GM21526 (cell line): ENCODE data around the gene KCNIP1.

ENCODE experiments used
- ATAC-seq: cut with Tn5 transposase; IDR thresholded peaks from one replicate; pipeline ENCODE4 v1.9.1; 2021; ENCODE audit warnings: moderate library complexity; ENCODE audit not compliant: unreplicated experiment, low FRiP score

The KCNIP1 gene

GRCh38 chr5:170559296-170559695 is 55.5 kb downstream of the KCNIP1 start:
- no peak for ATAC-seq

- no peak for ATAC-seq
Observed at GRCh38 chr5:170560938-170561337, 57.1 kb downstream of the KCNIP1 start.

DNA sequence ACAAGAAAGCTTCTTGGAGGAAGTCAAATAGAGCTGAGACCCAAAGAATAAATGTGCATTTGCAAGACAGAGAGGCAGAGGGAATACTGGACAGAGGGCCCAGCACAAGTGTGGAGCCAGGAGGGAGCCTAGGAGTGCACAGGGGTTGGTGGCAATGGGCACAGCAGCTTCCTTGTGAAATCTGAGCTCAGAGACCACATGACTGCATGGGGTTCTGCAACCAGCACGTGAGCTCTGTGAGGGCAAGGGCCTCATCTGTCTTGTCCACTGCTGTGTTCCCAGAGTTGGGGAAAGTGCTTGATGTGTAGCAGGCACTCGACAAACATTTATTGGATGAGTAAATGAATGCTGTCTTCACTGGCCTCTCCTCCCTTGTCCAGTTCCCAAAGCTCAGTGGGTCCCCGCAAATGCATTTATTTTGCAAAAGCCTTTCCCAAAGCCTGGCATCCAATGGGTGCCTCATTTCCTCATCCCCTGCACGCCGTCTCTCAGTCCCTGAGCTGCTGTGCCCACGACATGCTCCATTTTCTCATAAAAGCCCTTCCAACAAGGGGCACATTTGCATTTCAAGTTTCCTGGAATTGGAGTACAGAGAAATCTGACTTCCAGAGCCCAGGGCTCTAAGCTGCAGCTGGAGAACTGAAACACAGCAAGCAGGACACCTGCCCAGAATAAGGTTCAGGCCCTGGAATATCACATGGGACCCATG is 58.5 kb downstream of the KCNIP1 start:
- ATAC-seq, result no peak

- no peak for ATAC-seq
Observed at GRCh38 chr5:170562875-170563228, 59.0 kb downstream of the KCNIP1 start.

- no peak for ATAC-seq
Observed at GRCh38 chr5:170563824-170564567, 60.2 kb downstream of the KCNIP1 start.

GRCh38 chr5:170565072-170565471 is 61.3 kb downstream of the KCNIP1 start:
- ATAC-seq, result no peak

GRCh38 chr5:170569101-170569500 is 65.3 kb downstream of the KCNIP1 start:
- ATAC-seq, result no peak

DNA sequence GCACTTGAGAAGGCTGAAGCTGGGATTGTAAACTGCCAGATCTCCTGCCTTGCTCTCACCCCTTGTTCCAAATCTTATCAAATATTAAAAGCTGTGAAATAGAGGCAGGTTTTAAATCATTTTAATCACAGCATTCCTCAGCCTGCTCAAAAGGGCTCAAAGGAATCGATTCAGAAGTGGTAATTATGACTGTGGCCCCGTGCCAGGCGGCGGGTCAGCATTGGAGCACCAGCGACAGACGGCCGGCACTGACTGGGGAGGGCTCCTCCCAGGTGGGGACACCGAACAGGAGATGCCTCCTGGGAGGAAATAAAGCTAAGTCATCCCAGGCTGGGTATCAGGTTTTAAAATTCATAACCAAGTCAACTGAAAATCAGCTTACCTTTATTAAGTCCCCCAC is 66.7 kb downstream of the KCNIP1 start:
- ATAC-seq, result no peak

DNA sequence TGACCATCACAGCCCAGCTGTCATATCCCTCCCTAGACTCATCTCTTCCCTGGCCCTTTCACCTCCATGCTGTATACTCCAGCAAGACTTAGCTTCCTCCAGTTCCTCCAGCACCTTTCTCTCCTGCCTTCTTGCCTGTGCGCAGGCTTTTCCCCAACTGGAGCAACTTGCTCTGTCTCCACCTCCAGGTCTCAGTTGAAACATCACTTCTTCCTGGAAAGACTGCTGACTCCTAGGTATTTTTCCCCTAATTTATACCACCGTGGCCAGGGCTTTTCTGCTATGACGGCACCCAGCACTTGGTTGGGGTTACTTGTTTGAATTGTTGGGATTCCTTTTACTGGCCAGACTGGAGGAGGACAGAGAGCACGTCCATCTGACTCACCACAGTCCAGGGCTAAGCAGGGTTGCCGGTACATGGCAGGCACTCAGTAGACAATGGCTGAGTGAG is 67.5 kb downstream of the KCNIP1 start:
- no peak for ATAC-seq

- peak; percentile 82 for ATAC-seq
Observed at GRCh38 chr5:170571875-170572852, 68.3 kb downstream of the KCNIP1 start.

- ATAC-seq, result no peak
Observed at GRCh38 chr5:170573114-170573513, 69.3 kb downstream of the KCNIP1 start.

DNA sequence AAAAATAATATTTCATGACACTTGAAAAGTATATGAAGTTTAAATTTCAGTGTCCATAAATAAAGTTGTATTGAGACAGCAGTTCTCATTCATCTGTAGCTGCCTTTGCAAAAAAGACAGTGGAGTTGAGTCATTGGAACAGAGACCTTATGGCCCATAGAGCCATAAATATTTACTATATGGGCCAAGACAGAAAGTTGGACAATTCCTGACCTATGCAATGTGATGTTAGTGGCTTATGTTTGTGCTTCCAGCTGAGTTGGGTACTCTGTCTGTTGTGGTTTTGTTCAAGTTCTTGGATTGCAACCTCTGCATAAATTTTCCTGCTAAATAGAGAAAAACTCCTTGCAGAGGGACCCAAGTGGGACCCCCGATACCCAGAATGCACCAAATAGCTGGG is 69.8 kb downstream of the KCNIP1 start:
- no peak for ATAC-seq

GRCh38 chr5:170576602-170577535 is 73.0 kb downstream of the KCNIP1 start:
- no peak for ATAC-seq

DNA sequence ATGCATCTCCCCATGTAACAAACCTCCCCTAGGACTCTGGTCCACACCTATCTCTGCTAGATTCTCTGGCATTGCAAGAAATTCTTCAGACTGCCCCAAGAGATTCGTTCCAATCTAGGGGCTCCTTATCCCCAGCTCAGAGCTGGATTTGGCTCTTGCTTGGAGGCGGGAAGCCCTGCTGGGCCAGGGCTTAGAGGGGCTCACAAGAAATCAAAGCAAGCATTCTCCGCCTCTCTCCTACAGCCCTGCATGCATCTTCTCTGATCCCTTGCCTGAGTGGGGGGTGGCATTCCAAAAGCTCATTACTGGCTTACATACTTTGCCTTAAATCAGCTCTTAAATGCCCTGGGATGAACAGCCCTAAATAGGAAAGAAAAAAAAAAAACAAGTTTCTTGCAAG is 75.8 kb downstream of the KCNIP1 start:
- ATAC-seq, result no peak

DNA sequence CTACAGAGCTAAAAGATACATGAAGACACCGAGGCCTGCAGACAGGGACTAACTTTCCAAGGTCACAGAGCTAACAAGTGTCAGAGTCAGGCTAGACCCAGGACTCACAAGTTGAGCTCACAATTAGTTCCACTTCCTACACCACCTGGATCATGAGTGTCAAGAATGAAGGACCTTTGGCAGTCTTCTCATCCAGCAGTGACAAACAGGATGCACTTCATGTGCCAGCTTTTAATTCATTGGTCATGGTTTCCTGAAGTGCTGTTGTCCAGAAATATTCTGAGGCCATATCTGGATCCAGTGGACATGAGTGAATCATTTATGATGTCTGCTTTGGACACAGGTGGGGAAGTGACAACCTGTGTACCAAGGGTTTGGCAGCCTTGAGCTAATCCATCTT is 77.4 kb downstream of the KCNIP1 start:
- no peak for ATAC-seq

DNA sequence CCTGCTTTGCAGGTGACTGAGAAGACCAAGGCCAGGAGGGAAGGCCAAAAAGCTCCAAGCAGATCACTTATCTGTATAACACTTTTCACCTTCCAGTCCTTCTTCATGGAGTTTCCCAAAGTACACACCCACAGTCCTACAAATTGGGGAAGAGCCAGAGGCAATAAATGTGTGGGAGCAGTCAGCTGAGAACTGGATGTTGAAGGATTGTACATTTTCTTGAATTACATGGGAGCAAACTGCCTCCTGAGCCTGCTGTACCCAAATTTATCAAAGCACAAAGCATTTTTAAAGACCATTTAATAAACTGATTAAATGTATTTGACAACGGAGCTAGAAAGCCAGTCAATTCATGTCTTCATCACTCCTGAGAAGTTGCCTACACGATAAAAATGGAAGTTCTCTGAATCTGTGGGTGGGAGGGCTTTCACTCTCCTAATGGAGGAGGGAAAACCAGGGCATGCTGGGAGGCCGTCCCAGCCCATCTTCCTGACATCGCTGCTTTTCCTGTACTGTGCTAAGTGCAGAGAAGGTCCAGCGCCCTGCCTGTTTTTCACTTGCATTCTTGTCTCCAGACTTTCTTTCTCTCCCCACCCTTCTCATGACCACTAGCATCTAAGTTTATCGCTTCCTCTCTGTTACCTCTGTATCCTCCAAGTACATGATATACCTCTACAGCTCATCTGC is 79.0 kb downstream of the KCNIP1 start:
- no peak for ATAC-seq

DNA sequence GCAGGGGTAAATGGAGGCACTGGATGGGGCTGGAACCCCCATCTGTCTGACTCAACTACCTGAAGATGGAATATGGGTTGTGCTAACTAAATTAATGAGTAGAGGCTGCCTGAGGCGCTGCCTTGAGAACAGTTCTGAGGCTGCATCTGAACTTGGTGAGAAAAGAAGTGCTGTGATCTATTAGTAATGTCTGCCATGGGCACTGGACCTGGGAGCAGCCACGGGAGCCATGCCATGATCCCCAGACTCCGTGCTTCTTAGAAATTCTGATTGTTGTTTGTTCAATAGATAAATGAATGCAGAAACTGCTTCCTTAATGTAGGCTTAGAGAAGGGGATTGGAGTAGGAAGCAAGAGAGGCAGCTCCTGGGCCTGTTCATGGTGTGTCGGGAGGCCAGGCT is 80.2 kb downstream of the KCNIP1 start:
- no peak for ATAC-seq

GRCh38 chr5:170584450-170585058 is 80.7 kb downstream of the KCNIP1 start:
- no peak for ATAC-seq
